Iris pigment epithelial cell (primary cell): ENCODE data around the gene NEK6.

Experiments used
- DNase-seq: peaks from one replicate; pipeline ENCODE4 v3.0.0-alpha.2; 2011; ENCODE audit warnings: low read depth

Gene NEK6

DNA sequence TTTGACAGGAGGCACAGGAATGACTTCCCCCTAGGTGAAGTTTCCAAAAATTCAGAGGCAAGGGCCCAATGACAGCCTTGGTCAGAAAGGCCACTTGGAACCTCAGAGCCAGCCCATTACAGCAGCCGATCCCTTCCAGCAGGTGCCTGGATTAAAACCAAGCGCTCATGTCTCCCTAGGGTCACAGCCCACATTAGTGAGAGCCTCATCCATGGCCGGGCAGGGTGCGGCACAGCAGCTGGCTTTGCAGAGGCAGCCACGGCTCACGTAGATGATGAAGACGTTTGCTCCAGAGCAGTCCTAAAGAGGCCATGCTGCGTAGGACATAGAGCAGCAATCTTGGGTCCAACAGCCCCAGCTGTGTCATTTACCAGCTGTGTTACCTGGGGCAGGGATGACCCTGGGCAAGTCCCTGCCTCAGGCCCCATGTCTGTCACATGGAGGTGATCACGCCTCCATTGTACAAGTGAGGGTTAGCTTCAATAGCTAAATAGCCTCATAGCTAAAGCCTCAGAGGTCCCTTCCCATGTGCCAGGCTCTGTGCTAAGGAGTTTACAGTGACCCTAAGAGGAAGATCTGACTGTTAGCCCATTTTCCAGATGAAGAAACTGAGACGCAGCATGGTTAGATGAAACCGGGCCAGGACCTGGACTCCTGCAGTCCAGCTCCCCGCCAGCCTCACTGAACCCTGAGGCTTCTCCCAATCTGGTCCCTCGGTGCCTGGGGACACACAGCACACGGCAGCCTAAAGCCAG lies 39.2 kb downstream of the NEK6 start:
- no peak for DNase-seq

DNA sequence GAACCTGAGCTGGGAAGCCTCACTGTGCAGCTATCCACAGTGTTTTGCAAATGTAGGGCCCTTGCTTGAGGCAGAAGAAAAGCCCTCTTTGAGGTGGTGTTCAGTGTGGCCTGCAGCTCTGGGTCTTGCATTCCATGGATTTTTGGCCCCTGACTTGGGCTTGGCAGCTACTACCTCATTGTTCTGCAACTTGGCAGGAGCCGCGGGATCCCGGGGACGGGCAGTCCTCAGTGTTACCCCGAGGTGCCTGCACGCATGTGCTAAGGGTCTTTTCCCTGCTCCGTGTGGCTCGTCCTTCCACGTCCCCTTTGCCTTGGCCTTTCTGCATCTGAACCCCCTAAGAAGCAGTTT lies 39.8 kb downstream of the NEK6 start:
- DNase-seq = peak; percentile 95

DNA sequence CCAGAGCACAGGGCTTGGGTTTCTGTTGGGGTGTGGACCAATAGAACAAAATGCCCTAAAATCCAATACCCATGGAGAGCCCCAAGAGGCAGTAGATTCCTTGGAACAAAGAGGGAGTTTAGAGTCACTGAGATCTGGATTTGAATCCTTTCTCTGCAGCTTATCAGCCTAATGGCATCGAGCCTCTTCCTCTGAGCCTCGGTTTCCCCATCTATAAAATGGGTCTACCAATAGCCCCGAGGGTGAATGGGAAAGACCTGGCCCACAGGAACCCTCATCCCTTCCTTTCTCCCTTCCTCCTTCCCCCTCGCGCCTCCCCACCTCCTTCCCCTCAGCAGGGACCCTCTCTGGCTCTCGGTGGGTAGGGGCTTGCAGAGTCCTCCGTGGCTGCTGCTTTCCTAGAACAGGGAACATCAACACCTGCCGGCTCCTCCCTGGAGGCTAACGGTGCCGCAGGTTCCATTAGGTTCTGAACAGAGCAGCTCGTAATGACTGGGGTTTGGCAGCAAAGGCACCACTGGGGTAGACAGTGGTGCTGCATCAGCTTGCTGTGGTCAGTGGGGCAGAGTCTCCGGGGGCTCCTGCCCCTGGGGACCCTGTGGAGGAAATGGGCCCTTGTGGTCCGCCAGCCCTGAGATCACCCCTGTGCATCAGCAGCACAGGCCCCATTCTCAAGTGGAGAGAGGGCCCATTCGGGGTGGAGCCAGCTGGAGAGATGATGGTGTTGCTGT lies 40.3 kb downstream of the NEK6 start:
- no peak for DNase-seq

DNA sequence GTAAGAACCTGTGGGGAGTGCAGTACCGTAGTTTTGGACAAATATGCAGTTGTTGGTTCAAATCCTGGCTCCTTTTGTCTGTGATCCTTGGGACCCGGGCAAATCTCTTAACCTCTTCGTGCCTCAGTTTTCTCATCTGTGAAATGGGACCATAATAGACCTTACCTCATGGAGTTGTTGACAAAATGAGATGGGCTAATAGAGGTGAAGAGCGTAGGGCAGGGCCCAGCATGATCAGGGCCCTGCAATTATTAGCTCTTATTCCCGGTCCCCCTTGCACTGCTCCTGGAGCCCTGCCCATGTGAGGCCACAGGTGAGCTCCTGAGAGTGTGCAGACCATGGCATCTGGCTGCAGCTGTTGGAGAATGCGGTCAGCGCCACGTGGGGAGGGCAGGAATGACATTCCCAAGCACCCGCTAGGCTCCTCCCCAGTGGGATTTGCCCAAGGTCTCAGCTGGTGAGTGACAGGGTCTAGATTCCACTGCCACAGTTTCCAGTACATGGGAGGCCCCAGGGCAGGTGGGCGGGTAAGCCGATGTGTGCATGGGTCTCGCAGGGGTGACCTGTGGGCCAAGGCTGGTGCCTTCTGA lies 41.0 kb downstream of the NEK6 start:
- DNase-seq = no peak

DNA sequence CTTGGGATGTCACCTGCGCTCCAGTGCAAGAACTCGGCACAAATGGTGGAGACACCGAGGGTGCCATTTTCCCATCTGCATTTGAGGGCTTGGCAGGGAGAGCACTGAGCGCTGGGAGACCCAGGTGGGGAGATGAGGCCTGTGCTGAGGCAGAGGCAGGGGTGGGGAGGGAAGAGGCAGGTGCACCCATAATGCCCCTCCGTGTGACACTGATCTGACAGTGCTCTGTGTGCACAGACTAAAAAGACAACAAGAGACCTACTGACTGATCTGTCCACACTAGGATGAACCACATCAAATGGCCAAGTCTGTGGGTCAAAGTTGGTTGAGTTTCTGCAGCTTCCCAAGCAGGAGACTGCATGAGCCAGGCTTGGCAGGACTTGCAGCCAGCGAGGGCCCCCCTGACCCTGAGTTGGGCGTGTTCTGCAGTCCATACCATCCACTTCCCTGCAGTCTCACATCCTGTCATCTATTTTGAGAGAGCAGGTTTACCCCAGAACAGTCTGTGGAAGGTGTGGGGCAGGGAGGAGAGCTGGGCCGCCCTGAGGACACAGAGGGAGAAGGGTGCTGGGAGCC lies 41.9 kb downstream of the NEK6 start:
- DNase-seq = no peak

DNA sequence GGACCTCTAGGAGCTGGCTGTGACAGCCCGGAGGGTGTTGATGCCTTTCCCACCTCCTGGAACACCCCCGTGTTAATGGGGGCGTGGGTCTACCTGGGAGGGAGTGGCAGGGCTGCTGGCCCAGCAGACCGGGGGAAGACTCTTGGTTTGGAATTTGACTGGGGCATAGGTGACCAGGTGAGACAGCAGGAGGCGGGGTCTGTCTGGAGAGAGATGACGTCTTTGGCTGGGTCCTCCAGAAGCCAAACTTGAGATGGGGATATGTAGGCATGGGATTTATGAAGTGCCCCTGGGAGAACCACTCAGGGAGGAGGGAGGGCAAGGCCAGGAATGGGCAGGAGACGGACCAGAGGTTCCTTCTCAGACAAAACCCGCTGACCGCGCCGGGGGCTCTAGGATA lies 42.6 kb downstream of the NEK6 start:
- no peak for DNase-seq

DNA sequence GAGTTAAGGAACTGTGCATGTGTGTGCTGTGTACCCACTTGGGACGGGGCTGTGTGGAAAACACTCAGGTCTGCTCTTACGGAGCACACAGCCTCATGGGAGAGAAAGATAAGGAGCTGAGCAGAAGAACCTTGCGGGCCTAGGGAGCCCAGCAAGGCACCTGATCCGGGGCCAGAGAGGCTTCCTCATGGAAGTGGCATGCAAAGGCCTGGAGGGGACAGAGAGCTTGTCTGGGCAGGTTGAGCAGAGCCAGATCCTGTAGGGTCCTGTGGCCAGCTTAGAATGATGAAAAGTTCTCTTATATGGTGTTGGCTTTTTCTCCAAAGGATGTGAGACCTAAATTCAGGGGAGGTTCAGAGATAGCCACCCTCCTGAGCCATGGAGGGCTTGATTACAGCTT lies 45.2 kb downstream of the NEK6 start:
- no peak for DNase-seq

DNA sequence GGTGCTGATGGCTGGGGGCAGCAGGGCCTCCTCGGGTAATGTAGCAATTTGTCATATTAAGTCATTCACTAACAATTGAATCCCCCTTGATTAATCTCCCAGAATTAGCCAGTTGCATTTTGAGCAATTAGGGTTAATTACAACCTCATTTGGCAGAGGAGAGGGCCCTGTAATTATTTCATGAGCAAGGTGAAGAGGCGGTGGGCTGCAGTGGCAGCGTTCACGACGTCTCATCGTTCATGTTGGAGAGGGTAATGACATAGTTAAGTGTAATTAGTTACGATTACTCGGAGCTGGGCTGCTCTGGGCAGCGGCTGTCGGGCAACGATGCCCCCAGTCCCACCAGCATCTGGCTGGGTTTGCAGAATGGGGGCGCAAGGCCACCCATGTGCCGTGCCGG lies 46.0 kb downstream of the NEK6 start:
- DNase-seq = no peak

DNA sequence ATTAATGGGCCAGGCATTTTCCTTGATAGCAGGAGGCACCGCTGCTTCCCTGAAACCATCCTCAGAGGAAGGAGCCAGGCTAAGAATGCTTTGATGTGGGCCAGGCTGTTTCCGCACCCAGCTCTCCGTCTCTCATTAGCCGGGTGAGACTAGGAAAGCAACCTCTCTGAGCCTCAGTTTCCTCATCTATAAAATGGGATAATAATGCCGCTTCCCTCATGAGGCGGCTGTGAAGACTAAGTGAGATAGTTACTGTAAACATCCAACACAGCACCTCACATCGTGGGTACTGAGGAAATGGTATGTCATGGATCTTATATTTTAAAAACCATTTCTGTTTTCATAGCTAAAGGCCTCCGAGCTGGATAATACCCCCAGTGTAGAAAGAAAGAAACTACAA lies 46.5 kb downstream of the NEK6 start:
- DNase-seq = no peak

DNA sequence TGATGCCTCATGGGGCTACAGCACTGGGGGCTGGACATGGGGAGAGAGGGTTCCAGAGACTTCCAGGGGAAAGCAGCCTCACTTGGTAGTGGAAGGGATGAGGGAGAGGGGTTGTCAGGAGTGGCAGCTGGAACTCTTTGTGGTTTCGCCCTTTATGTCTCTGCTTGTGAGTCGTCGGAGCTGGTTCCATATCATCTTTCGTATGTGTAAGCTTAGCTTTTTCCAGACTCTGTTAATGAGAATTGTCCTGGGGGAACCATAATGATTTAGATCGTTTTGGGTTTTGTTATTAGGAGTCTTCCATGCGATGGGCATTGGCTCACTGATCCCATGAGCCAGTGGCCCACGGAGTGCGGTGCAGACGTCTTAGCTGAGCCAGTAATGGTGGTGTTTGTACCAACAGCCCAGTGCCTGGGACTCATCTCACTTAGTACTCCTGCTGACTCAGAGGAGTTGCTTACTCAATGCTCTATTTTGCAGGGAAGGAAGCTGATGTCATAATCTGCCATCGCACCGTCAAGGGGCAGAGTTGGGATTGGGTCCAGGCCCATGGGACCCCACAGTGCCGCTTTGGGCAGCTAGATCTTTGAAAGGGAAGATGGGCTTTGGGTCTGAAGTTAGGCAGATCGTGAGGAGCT lies 48.5 kb downstream of the NEK6 start:
- peak; percentile 95 for DNase-seq

DNA sequence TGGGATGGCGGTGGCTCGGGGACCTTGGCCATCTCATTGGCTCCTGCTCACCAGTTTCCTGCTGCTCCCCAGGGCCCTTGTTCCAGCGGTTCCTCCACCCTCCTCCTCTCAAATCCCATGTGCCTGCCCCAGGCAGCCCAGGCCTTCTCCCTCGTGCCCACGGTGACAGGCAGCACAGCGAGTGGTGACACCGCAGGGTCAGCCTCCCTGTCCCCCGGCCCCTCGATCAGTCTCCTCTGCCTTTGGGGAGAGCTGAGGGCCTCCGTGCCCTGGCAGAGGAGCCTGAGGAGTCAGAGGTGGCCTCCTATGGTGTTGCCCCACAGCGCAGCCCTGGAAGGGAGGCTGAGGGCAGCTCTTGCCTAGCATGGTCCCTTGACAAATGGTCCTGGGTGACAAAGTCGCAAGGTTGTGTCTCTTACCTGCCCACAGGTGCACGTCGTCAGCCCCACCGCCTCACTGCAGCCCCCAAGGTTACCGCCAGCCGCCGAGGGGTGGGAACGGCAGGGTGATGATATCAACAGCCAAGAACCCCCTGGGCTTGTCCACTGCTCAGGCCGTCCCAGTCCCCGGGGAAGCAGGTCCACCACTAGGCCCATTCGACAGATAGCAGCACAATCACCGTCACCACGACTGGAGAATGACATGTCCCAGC lies 49.8 kb downstream of the NEK6 start:
- DNase-seq = no peak

DNA sequence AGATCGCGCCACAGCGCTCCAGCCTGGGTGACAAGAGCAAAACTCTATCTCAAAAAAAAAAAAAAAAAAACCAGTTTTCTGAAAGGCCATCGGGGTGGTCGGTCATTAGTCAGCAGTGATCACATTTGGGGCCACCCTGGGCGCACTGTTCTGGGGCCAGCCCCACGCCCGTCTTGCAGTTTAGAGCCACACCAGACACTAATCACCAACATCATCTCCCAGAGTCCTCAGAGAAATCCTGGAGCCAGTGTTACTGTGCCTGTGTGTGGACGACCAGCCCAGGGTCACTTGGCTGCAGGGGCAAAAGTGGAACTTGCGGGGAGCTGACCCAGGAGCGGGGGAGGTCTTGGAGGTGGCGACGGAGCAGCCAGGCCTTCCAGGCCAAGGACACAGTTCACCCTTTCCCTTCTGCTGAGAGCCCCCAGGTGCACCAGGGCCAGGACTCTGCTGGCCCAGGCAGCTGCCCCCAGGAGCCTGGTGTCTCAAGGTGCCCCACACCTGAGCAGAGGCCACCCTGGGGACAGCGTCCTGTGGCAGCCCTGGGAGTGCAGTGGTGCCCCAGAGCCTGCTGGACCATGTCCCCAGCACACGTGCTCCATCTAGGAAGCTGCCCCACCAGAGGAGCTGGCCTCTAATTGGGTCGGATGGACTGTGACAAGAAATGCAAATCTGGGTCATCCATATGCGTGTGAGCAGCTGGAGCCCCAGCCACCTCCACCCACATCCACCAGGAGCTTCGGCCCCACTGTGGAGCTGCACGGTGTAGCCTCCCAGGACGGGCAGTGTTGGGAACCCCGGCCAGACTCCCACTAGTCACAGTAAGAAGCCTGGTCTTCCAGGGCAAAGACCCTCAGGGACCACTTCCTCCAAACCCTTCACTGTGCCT lies 51.1 kb downstream of the NEK6 start:
- no peak for DNase-seq

DNA sequence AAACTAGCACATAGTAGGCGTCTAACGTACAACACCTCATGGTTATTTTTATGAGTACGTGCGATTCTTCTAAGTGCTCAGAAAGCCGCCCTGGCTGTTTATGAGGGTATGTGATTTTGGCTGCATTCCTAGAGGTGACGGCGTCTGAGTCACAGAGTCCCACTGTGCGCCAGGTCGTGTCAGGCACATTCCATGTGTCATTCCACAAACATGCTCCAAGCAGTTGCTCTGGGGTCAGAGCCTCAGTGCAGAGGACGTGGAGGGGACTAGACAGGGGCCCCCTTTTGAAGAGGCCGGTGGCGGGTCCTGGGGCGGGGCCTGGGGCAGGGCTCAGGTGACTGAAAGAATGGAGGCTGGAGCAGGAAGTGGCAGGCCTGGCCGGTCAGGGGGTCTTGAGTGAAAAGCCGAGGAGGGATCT lies 51.9 kb downstream of the NEK6 start:
- peak; percentile 95 for DNase-seq

DNA sequence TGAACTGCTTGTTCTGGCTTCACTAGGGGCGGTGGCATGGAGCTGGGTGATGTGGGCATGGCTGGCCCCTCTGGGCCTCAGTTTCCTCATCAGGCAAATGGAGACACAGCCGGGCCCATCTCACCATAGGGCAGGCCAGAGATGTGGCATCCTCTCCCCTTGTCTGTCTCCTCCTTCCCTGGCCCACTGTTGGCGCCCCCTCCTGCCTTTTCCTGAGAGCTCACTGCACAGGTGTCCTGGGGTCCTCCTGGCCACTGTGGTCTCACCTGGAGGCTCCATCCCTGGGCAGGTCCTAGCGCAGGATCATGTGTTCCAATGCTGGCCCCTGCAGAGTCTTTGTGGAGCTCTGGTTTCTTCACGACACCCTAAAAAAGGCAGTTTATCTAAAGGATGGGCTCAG lies 53.5 kb downstream of the NEK6 start:
- DNase-seq = no peak

DNA sequence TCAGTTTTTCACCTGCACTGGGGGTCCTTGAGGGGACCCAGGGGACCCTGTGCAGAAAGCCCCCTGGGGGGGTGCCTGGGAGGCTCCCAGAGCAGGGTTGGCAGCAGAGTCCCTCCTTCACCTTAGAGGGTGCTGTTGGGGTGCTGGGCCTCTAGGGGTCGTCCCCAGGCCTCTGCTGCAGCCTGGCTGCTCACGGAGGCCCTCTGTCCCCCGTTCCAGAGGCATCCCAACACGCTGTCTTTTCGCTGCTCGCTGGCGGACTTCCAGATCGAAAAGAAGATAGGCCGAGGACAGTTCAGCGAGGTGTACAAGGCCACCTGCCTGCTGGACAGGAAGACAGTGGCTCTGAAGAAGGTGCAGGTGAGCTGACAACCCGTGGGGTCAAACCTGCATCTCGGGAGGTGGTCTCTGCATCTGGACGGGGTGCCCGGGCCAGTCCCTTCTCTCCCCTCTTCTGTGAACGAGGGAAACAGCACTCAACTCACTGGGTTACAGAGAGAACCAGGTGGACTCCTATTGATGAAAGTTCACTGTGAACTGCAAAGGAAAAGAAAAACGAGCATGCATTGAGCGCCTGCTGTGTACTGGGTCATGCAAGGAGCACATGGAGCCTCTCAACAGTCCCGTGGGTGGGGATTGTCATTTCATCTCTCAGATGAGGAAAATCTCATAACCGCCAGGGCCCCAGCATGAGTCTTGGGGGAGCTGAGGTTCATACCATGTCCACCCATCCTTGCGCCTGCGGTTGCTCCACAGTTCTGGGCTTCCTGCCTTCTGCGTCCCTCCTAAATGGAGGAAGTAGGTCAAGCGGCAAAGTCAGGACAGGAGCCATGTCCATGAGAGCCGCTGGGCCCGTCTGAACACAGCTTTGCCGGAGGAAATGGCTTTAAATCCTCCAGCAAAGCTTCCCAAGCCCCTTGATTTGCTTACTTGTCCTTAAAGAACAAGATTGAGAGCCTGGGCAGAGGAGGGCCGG lies 54.8 kb downstream of the NEK6 start:
- DNase-seq = no peak

DNA sequence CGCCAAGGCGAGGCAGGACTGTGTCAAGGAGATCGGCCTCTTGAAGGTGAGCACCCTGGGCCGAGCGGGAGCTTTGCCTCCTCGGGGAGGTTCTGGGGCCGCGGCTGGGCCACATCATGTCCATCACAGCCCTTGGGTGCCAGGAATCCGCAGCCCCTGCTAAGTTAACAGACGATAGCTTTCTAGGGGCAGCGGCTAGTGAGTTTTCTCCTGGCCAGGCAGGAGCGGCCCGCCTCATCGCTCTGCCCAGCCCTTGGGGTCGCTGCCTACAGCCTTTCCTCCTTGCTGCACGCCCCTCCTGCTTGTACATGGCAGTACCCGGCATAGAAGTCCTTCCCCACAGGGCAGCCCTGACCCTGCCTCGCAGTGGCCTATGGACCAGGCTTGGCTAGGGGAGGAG lies 56.2 kb downstream of the NEK6 start:
- DNase-seq = no peak

DNA sequence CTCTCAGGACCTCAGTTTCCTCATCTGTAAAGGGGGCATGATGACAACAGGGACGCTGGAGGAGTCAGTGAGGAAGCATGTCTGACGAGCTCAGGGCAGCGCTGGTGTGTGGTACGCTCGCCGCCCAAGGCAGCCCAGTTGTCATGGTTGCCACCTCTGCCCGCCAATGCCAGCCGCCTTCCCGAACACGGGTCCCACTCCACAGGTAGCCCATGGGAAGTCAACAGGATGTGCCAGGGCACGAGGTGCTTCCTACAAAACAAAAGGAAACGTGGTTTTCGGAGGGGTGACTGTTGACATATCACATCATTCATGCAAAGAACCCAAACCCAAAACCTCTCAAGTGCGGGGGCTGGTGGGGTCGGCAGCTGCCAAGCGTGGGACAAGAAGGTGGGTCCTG lies 58.1 kb downstream of the NEK6 start:
- DNase-seq = no peak

DNA sequence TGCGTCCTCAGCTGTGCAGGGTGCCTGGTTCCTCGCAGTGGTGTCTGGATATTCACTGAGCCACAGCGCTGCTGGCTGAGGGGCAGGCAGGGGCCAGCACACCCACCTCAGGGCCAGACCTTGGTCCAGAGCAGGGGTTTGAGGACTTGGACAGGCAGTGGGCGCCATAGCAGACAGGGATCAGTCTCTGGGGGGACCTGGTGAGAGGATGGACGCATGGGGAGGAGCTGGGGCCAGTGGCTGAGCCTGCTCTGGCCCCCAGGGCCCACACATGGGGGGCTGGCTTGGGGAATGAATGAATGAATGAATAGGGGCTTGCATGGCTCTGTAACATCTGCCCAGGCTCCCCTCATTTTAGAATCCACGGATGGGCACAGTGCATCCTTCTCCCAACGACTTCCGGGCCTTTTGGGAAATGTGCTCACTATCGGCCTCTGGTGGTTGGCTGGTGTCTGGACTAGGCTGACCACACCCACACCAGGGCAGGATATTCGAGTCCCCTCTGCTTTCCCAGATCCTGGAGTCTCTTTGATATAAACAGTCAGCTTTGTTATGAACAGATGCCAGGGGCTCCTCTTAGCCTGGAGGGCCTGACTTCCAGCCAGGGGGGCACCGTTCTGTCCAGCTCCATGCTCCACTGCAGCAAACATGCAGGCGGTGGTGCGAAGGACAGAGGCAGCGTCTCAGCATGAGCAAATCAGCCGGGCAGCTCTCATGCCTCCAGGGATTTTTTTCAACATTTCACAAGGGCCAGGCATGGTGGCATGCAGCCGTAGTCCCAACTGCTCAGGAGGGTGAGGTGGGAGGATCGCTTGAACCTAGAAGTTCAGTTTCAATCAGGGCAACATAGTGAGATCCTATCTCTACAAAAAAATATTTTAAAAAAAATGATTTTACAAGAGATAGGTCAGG lies 62.6 kb downstream of the NEK6 start:
- DNase-seq = peak; percentile 47

DNA sequence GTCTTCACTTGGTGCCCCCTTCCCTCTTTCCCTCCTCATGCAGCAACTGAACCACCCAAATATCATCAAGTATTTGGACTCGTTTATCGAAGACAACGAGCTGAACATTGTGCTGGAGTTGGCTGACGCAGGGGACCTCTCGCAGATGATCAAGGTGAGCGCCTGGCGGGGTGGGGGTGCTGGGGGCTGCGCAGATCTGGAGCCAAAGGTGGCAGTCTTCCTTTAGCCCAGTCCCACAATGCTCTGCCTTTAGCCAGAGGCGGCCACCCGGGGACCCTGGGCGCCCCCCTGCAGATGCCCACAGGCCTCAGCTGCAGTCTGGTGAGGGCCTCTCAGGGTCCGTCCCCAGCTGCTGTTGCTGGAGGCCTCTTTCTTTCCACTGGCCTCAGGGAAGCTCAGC lies 63.7 kb downstream of the NEK6 start:
- no peak for DNase-seq
